ENCODE data around the gene UBL4B. TPM values are rescaled to one million over a fixed set of nuclear protein-coding genes. Genes with fewer than 3 reads are reported as not detected.

The UBL4B gene
- total and polyA plus RNA-seq, 2 donors (not counting 3 experiments of a cell fraction or from before 2014, with no cell fraction given): not detected

- Histone ChIP-seq H3K36me3 (ENCODE audit: control insufficient read depth in 2 of 2, extremely low read depth in 1 of 2, insufficient read depth in 2 of 2, low read length in 2 of 2) (no peaks in the 10 kb centered on the region), H3K4me3 (replicated peaks in 1 of 3; ENCODE audit: insufficient read depth in 1 of 3, low read depth in 1 of 3, low read length in 3 of 3) (no peak overlapping the region), H3K27me3 (ENCODE audit: control insufficient read depth in 2 of 2, insufficient read depth in 2 of 2, low read length in 2 of 2) (peaks cover 6 to 7% of the 10 kb centered on the region in 2 experiments), H3K9me1 (replicated peaks; ENCODE audit: control insufficient read depth, extremely low read depth, insufficient read depth, low read length) (no peaks in the 10 kb centered on the region), H2AFZ (ENCODE audit: low read depth, low read length) (no peak overlapping the region), H3K27ac (ENCODE audit: insufficient read depth, low read depth, low read length) (no peak overlapping the region), H3K79me2 (ENCODE audit: control insufficient read depth, insufficient read depth, low read length) (no peaks in the 10 kb centered on the region), H3K4me2 (ENCODE audit: insufficient read depth, low read length) (no peak overlapping the region), H4K20me1 (replicated peaks; ENCODE audit: control insufficient read depth, extremely low read depth, insufficient read depth, low read length) (no peaks in the 10 kb centered on the region), H3K9me3 (replicated peaks; ENCODE audit: control insufficient read depth, insufficient read depth, low read length) (no peaks in the 10 kb centered on the region), H3K9ac (replicated peaks; ENCODE audit: extremely low read depth, insufficient read depth, low read length) (no peak overlapping the region), H3K4me1 (ENCODE audit: control insufficient read depth, extremely low read depth, insufficient read depth, low read length) (no peaks in the 10 kb centered on the region)
- DNase-seq (ENCODE audit: low read depth, low spot score) (no peak), FAIRE-seq (no peak)
- no TSS peak for BruUV-seq (replicated peaks)
- ChIA-PET CTCF (no interaction called here), POLR2A (no interaction called here)
- TF ChIP-seq POLR2AphosphoS5 (IDR thresholded peaks at IDR 0.05; ENCODE audit: insufficient read depth, low read depth, low read length): no peak
- no peak for TF ChIP-seq FOS (IDR thresholded peaks at IDR 0.05; ENCODE audit: borderline replicate concordance, insufficient read depth, low read length)
- TF ChIP-seq JUN (IDR thresholded peaks at IDR 0.05; ENCODE audit: borderline replicate concordance, insufficient read depth, insufficient read length, low read depth): no peak
- TF ChIP-seq EZH2 (IDR thresholded peaks at IDR 0.05; ENCODE audit: borderline replicate concordance, low read depth, low read length, severe bottlenecking): no peak
- TF ChIP-seq MYC (IDR thresholded peaks at IDR 0.05; ENCODE audit: low read depth, low read length): no peak
- no peak for TF ChIP-seq MAX (IDR thresholded peaks at IDR 0.05; ENCODE audit: insufficient read depth, insufficient read length)
- no peak for TF ChIP-seq POLR2A (IDR thresholded peaks at IDR 0.05; ENCODE audit: low read depth, low read length)
- TF ChIP-seq GATA2 (IDR thresholded peaks at IDR 0.05; ENCODE audit: insufficient read depth, insufficient read length, low read depth, low read length): no peak
- TF ChIP-seq CTCF (IDR thresholded peaks at IDR 0.05; ENCODE audit: extremely low read depth in 1 of 2, insufficient read depth in 1 of 2, low read depth in 1 of 2, low read length in 2 of 2): no peak
- intact Hi-C loops (cut with micrococcal nuclease): no loop called here
- dilution Hi-C loops (cut with MboI; ENCODE audit: extremely low pct_ligation_motif_present, low sequenced_read_pairs): no loop called here
Measured at GRCh38 chr1:110158261-110158660, 46.0 kb downstream of the UBL4B start.

Data from endothelial cell of umbilical vein (primary cell).